ENCODE data around the gene GALK2. TPM values are rescaled to one million over a fixed set of nuclear protein-coding genes. Genes with fewer than 3 reads are reported as not detected.

GALK2 gene
- total RNA-seq, 2 experiments from 2014 or later = 11.5 to 11.9 TPM

DNA sequence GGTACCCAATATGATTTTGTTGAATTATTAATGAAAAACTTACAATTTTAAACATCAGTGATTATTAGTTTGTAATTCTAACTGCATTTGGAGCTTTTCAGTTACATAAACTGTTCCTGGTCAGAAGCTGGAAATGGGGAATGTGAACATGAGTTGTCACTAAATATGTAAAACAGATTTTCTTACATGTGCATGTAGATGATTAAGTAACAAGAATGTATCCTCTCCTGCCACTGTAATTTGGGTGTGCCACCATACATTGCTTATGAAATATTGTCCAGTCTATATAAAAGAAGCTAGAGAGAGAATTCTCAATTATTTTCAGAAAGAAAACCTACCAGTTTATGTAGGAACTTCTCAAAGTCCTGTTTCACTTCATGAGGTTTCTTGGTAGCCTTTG, 161.4 kb downstream of the GALK2 start:
- CTCF ChIA-PET = no interaction called here
- H3K4me1 Mint-ChIP-seq (ENCODE audit: low read depth) = no peaks in the 10 kb centered on the region

GRCh38 chr15:49331951-49332350, 161.9 kb downstream of the GALK2 start:
- no peaks in the 10 kb centered on the region for H3K9me3 ChIP-seq (ENCODE audit: control insufficient read depth in 1 of 2, insufficient read depth in 1 of 2, low read length in 2 of 2)
- no peaks in the 10 kb centered on the region for H3K4me1 ChIP-seq (ENCODE audit: insufficient read depth, low read length)
- no peaks in the 10 kb centered on the region for H3K27me3 Mint-ChIP-seq
- H3K27ac Mint-ChIP-seq = no peak overlapping the region
- H3K27me3 ChIP-seq (ENCODE audit: control insufficient read depth in 1 of 2, insufficient read depth in 2 of 2, low read length in 2 of 2) = no peaks in the 10 kb centered on the region
- no peaks in the 10 kb centered on the region for H3K9me3 Mint-ChIP-seq
- no peak overlapping the region for H3K4me3 Mint-ChIP-seq
- ChIA-PET CTCF (no interaction called here), POLR2A (no interaction called here)
- peaks cover 50% of the 10 kb centered on the region for H3K36me3 Mint-ChIP-seq (ENCODE audit: low read depth)
- peaks cover 5% of the 10 kb centered on the region for H3K36me3 ChIP-seq (ENCODE audit: insufficient read depth, low read length)
- no peaks in the 10 kb centered on the region for H3K4me1 Mint-ChIP-seq (ENCODE audit: low read depth)
- no peak for TF ChIP-seq CTCF (IDR thresholded peaks at IDR 0.05)
- no peak overlapping the region for H3K4me3 ChIP-seq (ENCODE audit: low read length)
- intact Hi-C loops (cut with DNase I, micrococcal nuclease) = no loop called here
- H3K27ac ChIP-seq (ENCODE audit: low read depth in 1 of 2, low read length in 2 of 2) = no peak overlapping the region
- ATAC-seq (ENCODE audit: poor library complexity) = no peak
- DNase-seq = no peak

More for the DNA sequence above, 161.4 kb downstream of the GALK2 start:
- no peaks in the 10 kb centered on the region for H3K4me1 ChIP-seq (ENCODE audit: insufficient read depth, low read length)
- no peak overlapping the region for H3K27ac ChIP-seq (ENCODE audit: low read depth in 1 of 2, low read length in 2 of 2)
- DNase-seq (no peak), ATAC-seq (ENCODE audit: poor library complexity) (no peak)
- no peaks in the 10 kb centered on the region for H3K9me3 Mint-ChIP-seq
- peaks cover 46% of the 10 kb centered on the region for H3K36me3 Mint-ChIP-seq (ENCODE audit: low read depth)
- H3K9me3 ChIP-seq (ENCODE audit: control insufficient read depth in 1 of 2, insufficient read depth in 1 of 2, low read length in 2 of 2) = no peaks in the 10 kb centered on the region
- H3K27me3 ChIP-seq (ENCODE audit: control insufficient read depth in 1 of 2, insufficient read depth in 2 of 2, low read length in 2 of 2) = no peaks in the 10 kb centered on the region
- no peak overlapping the region for H3K4me3 Mint-ChIP-seq
- no peak overlapping the region for H3K27ac Mint-ChIP-seq
- intact Hi-C loops (cut with DNase I, micrococcal nuclease) = no loop called here
- no peaks in the 10 kb centered on the region for H3K27me3 Mint-ChIP-seq
- no peak overlapping the region for H3K4me3 ChIP-seq (ENCODE audit: low read length)
- TF ChIP-seq CTCF (IDR thresholded peaks at IDR 0.05) = no peak
- POLR2A ChIA-PET = no interaction called here
- H3K36me3 ChIP-seq (ENCODE audit: insufficient read depth, low read length) = peaks cover 5% of the 10 kb centered on the region

DNA sequence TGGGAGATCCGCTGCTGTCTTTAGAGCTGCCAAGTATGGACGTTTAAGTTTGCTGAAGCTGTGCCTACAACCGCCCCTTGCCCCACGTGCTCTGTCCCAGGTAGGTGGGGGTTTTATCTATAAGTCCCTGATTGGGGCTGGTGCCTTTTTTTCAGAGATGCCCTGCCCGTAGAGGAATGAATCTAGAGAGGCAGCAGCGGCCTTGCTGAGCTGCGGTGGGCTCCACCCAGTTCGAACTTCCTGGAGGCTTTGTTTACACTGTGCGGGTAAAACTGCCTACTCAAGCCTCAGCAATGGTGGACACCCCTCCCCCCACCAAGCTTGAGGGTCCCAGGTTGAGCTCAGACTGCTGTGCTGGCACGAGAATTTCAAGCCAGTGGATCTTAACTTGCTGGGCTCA, 169.6 kb downstream of the GALK2 start:
- Mint-ChIP-seq H3K4me1 (ENCODE audit: low read depth) (no peaks in the 10 kb centered on the region), H3K9me3 (peaks cover 8% of the 10 kb centered on the region), H3K4me3 (no peak overlapping the region), H3K27ac (no peak overlapping the region), H3K27me3 (no peaks in the 10 kb centered on the region), H3K36me3 (ENCODE audit: low read depth) (peaks cover 80% of the 10 kb centered on the region)
- no peaks in the 10 kb centered on the region for H3K4me1 ChIP-seq (ENCODE audit: insufficient read depth, low read length)
- H3K36me3 ChIP-seq (ENCODE audit: insufficient read depth, low read length) = peaks cover 7% of the 10 kb centered on the region
- no peak for DNase-seq
- no peak overlapping the region for H3K27ac ChIP-seq (ENCODE audit: low read depth in 1 of 2, low read length in 2 of 2)
- H3K4me3 ChIP-seq (ENCODE audit: low read length) = no peak overlapping the region
- peaks cover 4 to 10% of the 10 kb centered on the region in 2 experiments for H3K9me3 ChIP-seq (ENCODE audit: control insufficient read depth in 1 of 2, insufficient read depth in 1 of 2, low read length in 2 of 2)
- intact Hi-C loops (cut with DNase I, micrococcal nuclease) = no loop called here
- POLR2A ChIA-PET = no interaction called here
- CTCF ChIA-PET = no interaction called here
- TF ChIP-seq CTCF (IDR thresholded peaks at IDR 0.05) = no peak
- no peak for ATAC-seq (ENCODE audit: poor library complexity)
- H3K27me3 ChIP-seq (ENCODE audit: control insufficient read depth in 1 of 2, insufficient read depth in 2 of 2, low read length in 2 of 2) = no peaks in the 10 kb centered on the region

Data from CD4-positive, alpha-beta T cell (primary cell).